CD4-positive, alpha-beta T cell treated with Interleukin-6 for 4 hours (primary cell): ENCODE measurements around the gene ADAM29.
"Not testable (repeated sequence)": the region's sequence is repeated elsewhere in the genome, so short reads cannot be mapped to it uniquely, and the experiment has no call there.

Source experiments
- DNase-seq: peaks from one replicate; pipeline ENCODE4 v3.0.0-alpha.2; 2020; ENCODE audit warnings: mixed read lengths

Gene ADAM29

DNA sequence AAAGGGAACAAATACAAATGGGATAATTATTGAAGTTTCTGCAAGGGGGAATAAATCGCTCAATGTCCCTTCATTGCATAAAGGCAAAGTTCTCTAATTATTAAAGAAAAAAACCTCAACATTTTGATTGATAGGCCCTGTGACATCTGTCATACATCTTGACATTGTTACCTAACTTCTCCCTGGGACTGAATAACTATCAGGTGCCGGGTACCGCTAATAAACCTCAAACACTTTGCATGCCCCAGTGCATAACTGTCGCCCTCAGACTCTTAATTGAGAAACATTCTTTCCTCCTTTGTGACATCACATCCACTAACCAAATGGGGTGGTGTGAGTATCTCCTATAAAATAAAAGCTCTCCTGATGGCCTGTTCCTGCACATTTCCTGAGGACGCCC lies at the start of gene ADAM29:
ADAM29 (plus strand) TSS at position 301 of the 400 bp plus-strand sequence. CDS start 57,168 bp downstream, outside the sequence.
- no peak for DNase-seq

- no peak for DNase-seq
Observed at GRCh38 chr4:174869339-174869738, 48.8 kb upstream of the ADAM29 start.

DNA sequence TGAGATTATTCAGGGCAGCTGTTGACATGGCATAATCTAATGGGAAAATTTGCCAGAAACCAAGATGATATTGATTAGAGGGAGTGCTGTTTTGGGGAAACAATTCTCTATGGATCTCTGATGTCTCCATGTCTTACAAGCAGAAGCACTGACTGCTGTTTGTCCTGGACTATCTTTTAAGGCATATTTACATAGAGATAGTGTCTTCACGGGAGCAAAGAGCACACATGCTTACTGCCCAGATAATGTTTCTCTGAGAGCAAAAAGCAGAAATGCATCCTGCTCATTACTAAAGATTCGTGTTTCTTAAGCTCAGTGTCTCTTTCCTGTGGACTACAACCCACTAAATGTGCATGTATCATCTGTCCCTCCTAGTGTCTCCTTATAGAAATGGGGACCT lies 47.8 kb upstream of the ADAM29 start:
- no peak for DNase-seq

DNA sequence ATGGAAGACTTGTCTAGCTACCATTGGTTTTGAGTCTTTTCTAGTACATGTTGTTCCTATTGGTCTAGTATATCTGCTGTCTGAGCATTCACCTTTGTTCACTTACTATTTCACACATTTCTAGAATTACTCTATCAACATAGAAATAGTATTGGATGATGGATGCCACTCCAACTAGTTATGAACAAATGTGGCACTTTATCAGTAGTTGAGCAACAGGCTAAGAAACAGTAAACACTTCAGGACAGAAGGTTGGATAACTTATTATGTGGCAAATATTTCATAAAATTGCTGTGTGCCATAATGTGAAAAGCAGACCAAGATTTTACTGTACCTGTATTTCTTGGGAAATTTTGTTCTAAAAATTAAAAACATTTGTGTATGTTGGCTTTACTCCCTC lies 46.8 kb upstream of the ADAM29 start:
- no peak for DNase-seq

DNA sequence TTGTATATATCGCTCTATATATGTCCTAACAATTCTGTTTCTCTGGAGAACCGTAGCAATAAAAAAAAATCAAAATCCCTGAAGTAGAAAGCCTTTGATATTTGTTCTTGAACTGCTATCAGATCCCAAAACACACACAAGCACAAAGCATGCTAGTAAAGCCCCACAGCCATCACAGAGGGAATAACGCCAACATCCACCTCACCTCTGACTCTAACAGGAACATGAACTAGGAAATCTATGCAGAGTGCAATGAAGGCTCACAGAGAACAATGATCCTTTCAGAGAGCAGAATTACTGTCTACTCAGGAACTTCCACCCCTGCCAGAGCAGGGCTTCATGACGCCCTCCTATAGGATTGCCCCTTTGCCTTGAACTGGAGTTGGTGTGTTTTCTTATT lies 45.0 kb upstream of the ADAM29 start:
- not testable (repeated sequence) for DNase-seq

GRCh38 chr4:174873931-174874330 lies 44.2 kb upstream of the ADAM29 start:
- no peak for DNase-seq

GRCh38 chr4:174874898-174875297 lies 43.3 kb upstream of the ADAM29 start:
- DNase-seq: no peak

- no peak for DNase-seq
Observed at GRCh38 chr4:174880001-174880400, 38.2 kb upstream of the ADAM29 start.

- DNase-seq: no peak
Observed at GRCh38 chr4:174882317-174882992, 35.7 kb upstream of the ADAM29 start.

DNA sequence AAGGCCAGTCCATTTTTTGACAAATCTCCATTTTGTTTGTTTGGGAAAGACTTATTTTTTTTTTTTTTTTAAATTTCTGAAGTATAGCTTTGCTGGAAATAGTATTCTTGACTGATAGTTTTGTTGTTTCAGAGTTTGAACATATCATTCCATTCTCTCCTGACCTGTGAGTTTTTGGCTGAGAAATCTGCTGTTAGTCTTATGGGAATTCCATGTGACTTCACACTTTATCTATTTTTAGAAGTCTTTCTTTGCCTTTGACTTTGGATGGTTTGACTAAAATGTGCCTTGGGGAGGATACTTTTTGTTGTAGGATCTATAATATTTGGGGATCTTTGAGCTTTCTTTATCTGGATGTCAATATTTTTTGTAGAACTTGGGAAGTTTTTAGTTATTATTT lies 10.7 kb upstream of the ADAM29 start:
- no peak for DNase-seq

DNA sequence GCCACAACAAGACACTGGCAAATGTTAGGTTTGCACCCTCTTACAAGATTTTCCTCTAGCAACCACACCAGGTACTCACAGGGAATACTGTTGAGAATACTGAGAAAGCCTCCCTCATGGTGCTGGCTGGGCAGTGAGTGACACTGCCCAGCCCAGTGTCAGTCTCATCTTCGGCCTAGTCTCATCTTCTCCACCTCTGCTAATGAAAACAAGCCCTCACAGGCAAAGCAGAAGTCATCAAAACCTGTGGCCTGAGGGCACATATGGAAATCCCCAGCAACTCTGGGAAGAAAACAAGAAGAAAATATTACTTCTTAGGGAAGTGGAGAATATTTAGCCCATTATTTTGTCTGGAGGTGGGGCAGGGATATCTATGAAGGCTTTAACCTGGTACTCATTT lies 7.9 kb upstream of the ADAM29 start:
- DNase-seq: no peak

GRCh38 chr4:174912919-174913543 lies 5.1 kb upstream of the ADAM29 start:
- no peak for DNase-seq

- DNase-seq: no peak
Observed at GRCh38 chr4:174919886-174920423, 1.8 kb downstream of the ADAM29 start.

DNA sequence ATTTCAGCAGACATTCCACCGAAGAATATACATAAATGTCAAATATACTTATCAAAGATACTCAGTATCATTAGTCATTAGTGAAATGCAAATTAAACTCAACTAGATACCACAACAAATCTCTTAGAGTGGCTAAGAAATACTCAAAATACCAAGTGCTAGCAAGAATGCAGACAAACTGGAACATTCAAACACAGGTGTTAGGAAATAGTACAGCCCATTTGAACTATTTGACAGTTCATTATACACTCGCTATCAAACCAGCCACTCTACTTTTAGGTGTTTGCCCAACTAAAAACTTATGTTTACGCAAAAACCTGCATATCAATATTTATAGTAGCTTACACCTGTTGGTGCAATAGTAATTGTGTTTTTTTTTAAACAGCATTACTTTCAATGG lies 8.8 kb downstream of the ADAM29 start:
- no peak for DNase-seq

DNA sequence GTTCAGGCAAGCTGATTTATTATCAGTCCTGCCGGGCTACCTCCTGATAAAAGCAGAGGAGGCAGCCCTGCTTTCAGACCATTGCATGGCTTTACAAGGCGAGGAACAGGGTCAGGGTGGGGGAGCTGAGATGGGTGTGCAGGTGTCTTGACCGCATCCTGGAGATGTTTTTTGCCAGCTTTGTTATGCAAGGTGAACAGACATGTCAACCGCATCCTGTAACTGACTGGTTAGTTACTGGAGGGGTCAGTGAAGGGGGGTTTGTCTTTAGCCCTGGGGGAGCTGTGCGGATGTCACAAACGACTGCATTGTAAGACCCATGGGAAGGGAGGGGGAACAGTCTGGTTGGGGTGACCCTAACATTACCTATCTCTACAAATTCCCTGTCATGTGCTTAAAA lies 10.0 kb downstream of the ADAM29 start:
- DNase-seq: peak; percentile 1

DNA sequence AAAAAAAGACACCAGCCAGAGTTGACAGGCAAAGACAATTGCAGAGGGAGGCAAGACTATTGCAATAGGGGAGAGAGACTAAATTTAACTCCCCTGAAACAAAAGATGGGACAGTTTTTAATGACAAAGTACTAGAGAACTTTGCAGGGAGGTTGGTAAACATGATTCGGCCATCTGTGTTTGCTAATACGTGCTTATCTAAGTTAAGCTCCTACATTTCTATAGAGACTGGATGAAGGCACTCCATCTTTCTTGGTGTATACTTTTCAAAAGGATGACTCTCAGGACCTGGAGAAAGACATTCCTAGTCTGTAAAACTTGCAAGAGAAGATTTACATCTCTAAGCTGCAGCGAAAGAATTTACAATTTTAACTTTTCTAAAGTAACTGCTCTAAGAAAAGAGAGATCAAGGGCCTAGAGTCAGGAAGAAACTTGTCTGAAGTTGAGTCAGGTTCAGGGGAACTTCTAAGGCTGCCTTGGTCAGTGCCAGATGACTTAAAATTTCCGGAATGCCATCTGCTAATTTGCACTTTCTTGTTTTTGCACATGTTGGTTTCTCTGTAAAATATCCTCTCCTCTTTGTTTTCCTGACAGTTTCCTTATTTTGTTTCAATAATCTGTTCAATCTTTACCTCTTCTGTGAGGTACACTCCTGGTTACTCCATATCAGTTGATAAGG lies 10.6 kb downstream of the ADAM29 start:
- no peak for DNase-seq

DNA sequence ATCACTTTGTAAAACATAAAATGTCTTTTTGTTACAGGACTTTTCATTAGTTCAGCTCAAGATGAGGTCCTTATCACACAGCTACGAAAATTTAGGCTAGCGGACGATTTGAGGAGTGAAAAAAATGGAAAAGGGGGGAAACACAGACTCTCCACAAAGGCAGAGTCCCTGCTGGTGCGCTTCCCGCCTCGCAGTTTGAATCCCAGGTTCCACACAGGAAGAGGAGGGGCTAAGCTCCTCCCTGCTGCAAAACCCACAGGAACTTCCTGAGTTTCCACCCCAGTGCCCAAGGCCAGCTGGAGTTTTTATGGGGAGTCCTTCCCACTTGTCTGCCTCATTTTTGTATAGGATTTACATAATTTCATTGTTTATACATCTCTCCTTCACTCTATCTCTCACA lies 11.2 kb downstream of the ADAM29 start:
- DNase-seq: no peak

DNA sequence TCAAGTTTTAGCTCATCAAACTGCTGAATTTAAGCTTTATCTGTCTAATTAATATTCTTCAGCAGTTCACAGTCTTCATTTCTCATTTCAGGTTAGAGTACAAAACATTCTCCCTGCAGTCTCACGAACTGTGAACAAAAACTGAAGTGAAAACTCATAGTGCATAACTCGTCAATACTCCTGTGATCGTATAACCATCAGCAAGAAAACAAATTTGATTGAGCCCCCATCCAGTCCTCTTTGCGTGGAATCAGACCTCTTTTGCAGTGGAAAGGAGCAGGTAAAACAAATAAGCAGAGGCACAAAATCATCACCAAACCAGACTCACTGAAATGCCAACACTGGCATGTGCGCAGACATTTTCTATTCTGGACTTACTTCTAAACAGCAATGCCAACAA lies 12.7 kb downstream of the ADAM29 start:
- DNase-seq: no peak

DNA sequence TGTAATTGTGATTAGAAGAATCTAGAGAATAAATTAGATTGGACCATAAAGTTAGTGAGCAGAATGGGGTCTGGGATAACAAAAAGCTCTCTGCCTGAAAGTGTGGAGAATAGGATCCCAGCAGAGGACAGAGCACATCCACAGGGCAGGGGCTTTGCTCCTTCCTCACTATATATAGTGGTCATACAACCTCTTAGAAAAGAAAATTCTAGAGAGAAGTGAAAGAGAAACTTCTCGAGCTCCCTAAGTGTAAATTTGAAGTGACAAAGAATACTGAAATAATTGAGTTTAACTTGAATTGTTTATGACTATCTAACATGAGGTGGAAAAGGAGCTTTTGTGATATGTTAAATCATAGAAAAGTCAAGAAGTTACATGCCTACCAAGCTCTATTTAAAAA lies 14.9 kb downstream of the ADAM29 start:
- no peak for DNase-seq

DNA sequence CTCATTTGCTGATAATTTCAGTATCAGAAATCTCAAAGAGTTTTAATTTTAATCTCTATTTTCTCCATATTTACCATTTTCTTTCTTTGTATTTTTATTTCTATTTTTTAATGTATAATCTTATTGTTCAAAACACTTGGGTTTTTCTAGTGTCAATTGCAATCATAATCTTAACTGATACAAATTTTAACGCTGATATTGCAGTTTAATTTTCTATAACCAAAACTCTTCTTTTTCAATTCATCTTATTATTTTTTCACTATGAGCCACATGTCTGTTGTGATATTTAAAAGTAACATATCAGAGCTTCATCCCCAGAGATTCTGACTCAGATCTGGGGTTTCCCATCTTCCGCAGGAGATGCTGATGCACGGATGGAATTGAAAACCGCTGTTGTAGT lies 16.2 kb downstream of the ADAM29 start:
- DNase-seq: no peak

DNA sequence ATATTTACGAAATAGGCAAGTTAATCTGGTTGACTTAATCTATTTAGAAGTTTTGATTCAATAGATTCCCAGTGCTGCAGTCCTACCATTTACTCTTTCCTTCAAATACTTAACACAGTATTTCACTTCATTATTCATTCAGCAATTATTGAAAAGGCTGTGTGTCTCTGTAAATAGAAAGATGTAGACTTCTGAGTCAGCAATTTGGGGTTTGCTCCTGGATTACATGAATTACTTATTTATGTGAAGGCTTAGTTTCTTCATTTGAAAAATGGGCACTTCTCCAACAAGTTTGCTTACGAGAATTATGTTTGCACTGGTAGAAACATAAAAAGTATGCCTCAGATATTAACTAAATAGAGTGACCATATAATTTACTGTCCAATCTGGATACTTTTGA lies 17.4 kb downstream of the ADAM29 start:
- no peak for DNase-seq

DNA sequence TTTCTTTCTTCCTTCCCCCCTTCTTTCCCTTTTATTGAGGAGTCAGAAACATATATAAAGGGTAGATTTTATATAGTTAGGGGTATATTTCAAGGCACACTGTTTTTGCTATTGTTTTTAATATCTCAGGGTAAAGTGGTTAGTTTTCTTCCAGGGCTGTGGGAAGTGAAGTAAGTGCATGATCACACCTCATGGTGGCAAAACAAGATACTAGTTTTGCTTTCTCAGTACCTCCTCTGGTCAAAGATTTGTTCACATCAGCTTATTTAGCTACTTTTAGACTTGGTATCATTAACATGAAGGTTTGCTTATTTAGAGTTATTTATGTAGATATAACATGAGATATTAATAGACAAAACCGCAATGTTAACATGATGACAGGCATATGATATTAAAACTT lies 21.8 kb downstream of the ADAM29 start:
- no peak for DNase-seq

GRCh38 chr4:174946246-174946645 lies 28.1 kb downstream of the ADAM29 start:
- no peak for DNase-seq

DNA sequence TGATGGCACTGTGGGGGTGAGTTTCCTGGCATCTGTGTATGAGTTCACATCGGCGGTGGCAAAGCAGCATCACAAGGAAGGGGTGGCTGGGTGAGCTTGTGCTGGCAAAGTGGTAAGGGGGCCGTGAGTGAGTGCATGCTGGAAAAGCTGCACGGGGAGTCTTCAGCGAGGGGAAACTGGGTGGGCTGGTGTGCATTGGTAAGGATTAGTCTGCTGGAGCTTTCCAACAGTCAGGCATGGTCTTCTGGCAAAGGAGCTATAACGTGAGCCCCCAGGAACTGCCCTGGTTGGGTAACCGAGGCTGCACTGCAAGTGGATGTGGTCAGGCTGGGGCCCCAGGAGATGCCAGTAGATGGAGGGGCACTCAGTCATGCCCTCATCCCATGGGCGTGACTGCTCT lies 30.7 kb downstream of the ADAM29 start:
- DNase-seq: no peak
